Posterior vena cava (tissue), 2 donors: ENCODE data around the gene PAFAH1B1. TPM values are rescaled to one million over a fixed set of nuclear protein-coding genes. Genes with fewer than 3 reads are reported as not detected.
"Not testable (repeated sequence)": the region's sequence is repeated elsewhere in the genome, so short reads cannot be mapped to it uniquely, and the experiment has no call there.

ENCODE experiments used
- DNase-seq: peaks from one replicate; pipeline ENCODE4 v3.0.0-alpha.2; 2020; ENCODE audit warnings: low spot score
- intact Hi-C, 2 donors: fragments of 100-400 bp; cut with DNase I; formaldehyde crosslinking; loops; one replicate each; pipeline versions ENCODE4 v1.14.1 to v1.14.2; 2022 to 2023
- total RNA-seq, 2 donors: library from RNA; stranded (reverse); fragmentation: NEBNext Ultra II Directional; extraction: Animal tissue kit (Norgen Biotek cat#: 25700); gene quantifications; one replicate each; pipeline ENCODE4 v1.2.1, GENCODE V29; 2021
- donor health status: DM: yes; HTN: yes; CAD: no.
- donor health status: DM: yes; HTN: yes; CAD: no.

PAFAH1B1 gene
- total RNA-seq, 2 donors from 2014 or later = 129 to 138 TPM

DNA sequence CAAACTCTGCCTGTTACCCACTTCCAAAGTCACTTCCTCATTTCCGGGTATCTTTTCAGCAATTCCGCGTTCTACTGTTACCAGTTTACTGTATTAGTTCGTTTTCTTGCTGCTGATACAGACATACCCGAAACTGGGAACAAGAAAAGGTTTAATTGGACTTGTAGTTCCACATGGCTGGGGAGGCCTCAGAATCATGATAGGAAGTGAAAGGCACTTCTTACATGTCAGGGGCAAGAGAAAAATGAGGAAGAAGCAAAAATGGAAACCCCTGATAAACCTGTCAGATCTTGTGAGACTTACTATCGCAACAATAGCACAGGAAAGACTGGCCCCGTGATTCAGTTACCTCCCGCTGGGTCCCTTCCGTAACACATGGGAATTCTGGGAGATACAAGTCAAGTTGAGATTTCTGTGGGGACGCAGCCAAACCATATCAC is 30.9 kb downstream of the PAFAH1B1 start:
- DNase-seq = no peak
- intact Hi-C loops = no loop called here

DNA sequence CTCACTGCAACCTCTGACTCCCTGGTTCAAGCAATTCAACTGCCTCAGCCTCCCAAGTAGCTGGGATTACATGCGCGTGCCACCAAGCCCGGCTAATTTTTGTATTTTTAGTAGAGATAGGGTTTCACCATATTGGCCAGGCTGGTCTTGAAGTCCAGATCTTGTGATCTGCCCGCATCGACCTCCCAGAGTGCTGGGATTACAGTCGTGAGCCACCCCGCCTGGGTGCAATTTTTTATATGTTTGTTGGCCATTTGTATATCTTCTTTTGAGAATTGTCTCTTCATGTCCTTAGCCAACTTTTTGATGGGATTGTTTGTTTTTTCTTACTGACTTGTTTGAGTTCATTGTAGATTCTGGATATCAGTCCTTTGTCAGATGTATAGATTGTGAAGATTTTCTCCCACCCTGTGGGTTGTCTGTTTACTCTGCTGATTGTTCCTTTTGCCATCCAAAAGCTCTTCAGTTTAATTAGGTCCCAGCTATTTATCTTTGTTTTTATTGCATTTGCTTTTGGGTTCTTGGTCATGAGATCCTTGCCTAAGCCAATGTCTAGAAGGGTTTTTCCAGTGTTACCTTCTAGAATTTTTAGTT is 33.3 kb downstream of the PAFAH1B1 start:
- DNase-seq, intact Hi-C loops: not testable (repeated sequence)

DNA sequence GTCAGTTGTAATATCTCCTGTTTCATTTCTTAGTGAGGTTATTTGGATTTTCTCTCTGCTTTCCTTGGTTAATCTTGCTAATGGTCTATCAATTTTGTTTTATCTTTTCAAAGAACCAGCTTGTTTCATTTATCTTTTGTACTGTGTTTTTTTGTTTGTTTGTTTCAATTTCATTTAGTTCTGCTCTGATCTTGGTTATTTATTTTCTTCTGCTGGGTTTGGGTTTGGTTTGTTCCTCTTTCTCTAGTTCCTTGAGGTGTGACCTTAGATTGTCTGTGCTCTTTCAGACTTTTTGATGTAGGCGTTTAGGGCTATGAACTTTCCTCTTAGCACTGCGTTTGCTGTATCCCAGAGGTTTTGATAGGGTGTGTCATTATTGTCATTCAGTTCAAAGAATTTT is 35.5 kb downstream of the PAFAH1B1 start:
- DNase-seq, intact Hi-C loops: not testable (repeated sequence)

DNA sequence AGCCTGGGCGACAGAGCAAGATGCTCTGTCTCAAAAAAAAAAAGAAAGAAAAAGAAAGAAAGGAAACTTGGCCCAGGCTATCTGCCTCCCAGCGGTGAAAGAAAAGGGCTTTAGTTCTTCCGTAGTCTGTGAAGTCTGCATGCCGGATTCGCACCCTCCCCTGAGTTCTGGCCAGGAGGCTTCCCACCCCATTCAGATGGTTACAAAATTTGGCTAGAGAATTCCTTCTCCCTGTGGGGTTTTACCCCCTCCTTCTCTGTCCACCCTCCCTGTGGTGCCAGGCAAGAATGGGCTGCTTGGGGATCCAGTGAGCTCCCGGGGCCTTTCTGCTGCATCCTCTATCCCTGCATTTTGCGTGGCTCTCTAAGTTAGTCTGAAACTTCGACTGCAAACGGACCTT is 37.8 kb downstream of the PAFAH1B1 start:
- intact Hi-C loops = no loop called here
- DNase-seq = no peak

DNA sequence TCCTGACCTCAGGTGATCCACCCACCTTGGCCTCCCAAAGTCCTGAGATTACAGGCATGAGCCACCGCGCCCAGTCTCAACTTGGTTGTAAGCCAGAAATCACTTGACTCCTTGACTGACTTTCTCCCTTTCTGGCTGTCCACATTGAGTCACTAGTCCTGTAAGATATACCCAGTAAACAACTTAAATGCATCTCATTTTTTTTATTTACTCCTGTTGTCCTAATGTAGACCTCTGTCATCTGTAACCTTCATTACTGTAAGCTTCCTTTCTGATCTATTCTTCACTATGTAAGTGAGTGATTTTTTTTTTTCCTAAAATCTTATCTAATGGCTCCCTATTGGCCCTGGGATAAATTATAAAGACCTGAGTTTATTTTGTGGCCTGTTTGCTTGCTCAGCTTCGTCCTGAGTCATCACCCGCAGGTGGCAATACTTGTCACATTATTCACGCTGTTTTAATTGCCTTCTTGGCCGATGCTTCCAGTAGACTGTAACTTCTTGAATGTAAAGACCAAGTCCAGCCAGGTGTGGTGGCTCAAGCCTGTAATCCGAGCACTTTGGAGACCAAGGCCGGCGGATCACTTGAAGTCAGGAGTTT is 41.0 kb downstream of the PAFAH1B1 start:
- intact Hi-C loops = no loop called here
- DNase-seq = no peak

DNA sequence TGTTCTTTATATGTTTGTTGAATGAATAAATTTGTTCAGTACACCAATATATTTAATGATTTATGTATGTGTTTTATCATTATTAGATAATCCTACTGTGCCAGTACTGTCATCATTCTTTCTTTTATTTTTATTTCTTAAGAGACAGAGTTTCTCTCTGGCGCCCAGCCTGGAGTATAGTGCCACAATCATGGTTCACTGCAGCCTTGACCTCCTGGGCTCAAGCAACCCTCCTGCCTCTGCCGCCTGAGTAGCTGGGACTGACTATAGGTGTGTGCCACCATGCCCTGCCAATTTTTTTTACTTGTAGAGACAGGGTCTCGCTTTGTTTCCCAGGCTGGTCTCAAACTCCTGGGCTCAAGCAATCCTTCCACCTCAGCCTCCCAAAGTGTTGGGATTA is 41.8 kb downstream of the PAFAH1B1 start:
- DNase-seq = no peak
- intact Hi-C loops = no loop called here

DNA sequence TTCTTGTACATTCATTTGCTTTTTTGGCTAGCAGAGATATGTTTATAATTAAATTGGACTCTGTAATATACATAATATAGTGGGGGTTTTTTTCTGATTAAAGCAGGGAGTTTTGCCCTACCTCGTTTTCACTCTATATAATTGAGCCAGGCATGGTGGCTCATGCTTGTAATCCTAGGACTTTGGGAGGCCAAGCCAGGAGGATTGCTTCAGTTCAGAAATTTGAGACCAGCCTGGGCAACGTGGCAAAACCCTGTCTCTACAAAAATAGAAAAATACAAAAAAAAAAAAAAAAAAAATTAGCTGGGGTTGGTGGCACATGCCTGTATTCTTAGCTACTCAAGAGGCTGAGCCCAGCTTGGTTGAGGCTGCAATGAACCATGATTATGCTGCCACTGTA is 42.2 kb downstream of the PAFAH1B1 start:
- no peak for DNase-seq
- intact Hi-C loops = no loop called here

DNA sequence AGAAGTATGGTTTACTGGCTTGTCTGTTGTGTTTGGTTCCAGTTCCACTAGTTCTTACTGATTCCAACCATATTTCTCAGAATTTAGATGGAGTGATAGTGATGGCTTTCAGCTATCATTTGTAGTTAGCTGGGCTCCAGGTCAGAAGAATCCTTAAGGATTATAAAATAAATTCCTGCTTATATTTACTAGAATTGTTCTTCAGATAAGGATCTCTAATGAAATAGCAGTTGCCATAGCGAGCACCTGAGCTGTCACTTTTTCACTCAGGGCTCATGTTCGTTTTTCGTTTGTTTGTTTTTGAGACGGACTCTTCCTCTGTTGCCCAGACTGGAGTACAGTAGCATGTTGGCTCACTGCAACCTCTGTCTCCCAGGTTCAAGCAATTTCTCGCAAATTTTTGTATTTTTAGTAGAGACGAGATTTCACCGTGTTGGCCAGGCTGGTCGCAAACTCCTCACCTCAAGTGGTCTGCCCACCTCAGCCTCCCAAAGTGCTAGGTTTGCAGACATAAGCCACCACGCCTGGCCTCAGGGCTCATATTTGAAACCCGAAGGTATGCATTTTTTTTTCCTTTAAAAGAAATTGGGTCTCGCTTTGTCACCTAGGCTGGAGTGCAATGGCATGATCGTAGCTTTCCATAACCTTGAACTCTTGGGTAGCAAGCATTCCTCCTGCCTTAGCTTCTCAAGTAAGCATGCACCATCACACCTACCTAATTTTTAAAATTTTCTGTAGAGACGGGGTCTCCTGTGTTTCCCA is 42.9 kb downstream of the PAFAH1B1 start:
- no peak for DNase-seq
- intact Hi-C loops = no loop called here

DNA sequence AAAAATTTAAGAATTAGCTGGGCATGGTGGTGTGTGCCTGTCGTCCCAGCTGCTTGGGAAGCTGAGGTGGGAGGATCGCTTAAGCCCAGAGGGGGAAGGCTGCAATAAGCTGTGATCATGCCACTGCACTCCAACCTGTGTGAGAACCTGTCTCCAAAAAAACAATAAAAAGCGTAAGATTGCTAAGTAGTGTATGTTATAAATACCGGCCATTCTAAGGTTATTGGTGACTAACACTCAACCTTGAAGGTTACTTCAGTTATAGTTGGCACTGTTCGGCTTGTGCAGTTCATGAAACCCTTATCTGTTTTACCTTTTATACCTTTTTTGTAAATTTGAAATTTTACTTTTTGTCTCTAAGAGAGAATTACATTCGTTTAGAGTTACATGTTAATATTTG is 44.0 kb downstream of the PAFAH1B1 start:
- no peak for DNase-seq
- intact Hi-C loops = no loop called here

DNA sequence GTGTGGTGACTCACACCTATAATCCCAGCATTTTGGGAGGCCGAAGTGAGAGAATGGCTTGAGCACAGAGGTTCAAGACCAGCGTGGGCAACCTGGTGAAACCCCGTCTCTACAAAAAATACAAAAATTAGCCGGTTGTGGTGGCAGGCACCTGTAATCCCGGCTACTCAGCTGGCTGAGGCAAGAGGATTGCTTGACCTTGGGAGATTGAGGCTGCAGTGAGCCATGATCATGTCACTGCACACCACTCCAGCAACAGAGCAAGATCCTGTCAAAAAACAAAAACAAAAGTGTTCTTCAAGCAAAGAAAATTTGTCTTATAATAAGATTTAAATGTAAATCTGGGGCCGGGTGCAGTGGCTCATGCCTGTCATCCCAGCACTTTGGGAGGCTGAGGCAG is 51.5 kb downstream of the PAFAH1B1 start:
- intact Hi-C loops = no loop called here
- DNase-seq = no peak

DNA sequence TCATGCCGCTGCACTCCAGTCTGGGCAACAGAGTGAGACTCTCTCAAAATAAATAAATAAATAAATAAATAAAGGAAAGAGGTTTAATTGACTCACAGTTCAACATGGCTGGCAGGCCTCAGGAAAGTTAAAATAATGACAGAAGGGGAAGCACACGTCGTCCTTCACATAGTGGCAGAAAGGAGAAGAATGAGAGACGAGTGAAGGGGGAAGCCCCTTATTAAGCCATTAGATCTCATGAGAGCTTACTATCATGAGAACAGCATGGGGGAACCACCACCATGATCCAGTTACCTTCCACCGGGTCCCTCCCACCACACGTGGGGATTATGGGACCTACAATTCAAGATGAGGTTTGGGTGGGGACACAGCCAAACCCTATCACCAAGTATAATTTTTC is 54.5 kb downstream of the PAFAH1B1 start:
- DNase-seq = no peak
- intact Hi-C loops = no loop called here

DNA sequence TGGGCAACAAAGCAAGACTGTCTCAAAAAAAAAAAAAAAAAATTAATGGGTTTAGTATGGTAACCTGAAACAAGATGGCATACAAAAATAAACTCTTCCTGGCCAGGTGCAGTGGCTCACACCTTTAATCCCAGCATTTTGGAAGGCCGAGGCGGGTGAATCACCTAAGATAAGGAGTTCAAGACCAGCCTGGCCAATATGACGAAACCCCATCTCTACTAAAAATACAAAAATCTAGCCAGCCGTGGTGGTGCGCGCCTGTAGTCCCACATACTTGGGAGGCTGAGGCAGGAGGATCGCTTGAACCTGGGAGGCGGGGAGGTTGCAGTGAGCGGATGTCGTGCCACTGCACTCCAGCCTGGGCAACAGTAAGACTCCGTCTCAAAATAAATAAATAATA is 55.7 kb downstream of the PAFAH1B1 start:
- intact Hi-C loops = no loop called here
- no peak for DNase-seq

DNA sequence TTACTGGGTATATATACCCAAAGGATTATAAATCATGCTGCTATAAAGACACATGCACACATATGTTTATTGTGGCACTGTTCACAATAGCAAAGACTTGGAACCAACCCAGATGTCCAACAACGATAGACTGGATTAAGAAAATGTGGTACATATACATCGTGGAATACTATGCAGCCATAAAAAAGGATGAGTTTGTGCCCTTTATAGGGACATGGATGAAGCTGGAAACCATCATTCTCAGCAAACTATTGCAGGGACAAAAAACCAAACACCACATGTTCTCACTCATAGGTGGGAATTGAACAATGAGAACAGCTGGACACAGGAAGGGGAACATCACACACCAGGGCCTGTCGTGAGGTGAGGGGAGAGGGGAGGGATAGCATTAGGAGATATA is 59.5 kb downstream of the PAFAH1B1 start:
- DNase-seq, intact Hi-C loops: not testable (repeated sequence)

DNA sequence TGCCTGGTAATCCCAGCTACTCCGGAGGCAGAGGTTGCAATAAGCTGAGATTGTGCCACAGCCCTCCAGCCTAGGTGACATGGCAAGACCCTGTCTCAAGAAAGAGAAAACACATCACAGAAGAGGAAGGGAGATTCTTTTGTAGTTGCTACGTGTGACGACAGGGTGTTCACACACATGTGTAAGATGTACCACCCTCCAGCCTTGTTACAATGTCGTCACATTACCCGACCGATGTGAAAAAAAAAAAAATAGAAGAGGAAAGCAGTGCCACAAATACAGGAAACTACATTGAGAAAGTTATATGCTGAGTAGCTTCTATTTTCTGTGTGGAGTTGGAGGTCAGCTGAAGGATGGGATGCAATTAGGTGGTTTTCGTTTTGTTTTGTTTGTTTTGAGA is 62.1 kb downstream of the PAFAH1B1 start:
- intact Hi-C loops = no loop called here
- no peak for DNase-seq

DNA sequence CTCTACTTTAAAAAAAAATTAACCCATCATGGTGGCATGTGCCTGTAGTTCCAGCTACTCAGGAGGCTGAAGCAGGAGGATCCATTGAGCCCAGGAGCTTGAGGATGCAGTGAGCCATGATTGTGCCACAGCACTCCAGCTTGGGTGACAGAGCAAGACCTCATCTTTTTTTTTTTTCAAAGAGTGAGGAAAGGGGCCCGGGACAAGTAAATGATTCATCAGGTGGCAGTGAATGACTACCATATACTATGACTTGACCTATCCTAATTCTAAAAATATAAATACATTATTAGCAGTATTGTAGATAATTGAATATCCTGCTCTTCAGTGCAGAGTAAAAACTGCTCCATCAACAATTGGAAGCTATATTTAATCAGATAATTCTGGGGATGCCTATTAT is 62.8 kb downstream of the PAFAH1B1 start:
- intact Hi-C loops = no loop called here
- DNase-seq = no peak

DNA sequence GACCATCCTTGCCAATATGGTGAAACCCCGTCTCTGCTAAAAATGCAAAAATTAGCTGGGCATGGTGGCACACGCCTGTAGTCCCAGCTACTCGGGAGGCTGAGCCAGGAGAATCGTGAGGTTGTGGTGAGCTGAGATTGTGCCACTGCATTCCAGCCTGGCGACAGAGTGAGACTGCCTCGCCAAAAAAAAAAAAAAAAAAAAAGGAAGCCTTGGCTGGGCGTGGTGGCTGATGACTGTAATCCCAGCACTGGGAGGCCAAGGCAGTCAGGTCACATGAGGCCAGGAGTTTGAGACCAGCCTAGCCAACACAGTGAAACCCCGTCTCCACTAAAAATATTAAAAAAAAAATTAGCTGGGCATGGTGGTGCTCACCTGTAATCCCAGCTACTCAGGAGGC is 65.9 kb downstream of the PAFAH1B1 start:
- intact Hi-C loops, DNase-seq: not testable (repeated sequence)

DNA sequence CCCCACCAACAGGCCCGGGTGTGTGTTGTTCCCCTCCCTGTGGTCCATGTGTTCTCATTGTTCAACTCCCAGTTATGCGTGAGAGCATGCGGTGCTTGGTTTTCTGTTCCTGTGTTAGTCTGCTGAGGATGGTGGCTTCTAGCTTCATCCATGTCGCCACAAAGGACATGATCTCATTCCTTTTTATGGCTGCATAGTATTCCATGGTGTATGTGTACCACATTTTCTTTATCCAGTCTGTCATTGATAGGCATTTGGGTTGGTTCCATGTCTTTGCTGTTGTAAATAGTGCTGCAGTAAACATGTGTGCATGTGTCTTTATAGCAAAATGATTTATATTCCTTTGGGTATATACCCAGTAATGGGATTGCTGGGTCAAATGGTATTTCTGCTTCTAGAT is 67.0 kb downstream of the PAFAH1B1 start:
- intact Hi-C loops, DNase-seq: not testable (repeated sequence)

DNA sequence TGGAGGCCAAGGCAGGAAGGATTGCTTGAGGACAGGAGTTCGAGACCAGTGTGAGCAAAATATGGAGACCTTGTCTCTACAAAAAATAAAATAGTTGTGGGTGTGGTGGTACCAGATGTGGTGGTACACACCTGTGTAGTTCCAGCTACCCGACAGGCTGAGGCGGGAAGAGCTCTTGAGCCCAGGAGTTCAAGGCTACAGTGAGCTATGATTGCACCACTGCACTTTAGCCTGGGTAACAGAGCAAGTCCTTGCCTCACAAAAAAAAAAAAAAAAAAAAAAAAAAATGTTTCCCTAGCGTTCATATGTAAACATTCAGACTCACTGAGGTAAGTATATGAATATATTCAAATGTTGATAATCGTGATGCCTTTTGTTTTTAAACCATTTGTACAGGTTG is 78.6 kb downstream of the PAFAH1B1 start:
- intact Hi-C loops = no loop called here
- no peak for DNase-seq

DNA sequence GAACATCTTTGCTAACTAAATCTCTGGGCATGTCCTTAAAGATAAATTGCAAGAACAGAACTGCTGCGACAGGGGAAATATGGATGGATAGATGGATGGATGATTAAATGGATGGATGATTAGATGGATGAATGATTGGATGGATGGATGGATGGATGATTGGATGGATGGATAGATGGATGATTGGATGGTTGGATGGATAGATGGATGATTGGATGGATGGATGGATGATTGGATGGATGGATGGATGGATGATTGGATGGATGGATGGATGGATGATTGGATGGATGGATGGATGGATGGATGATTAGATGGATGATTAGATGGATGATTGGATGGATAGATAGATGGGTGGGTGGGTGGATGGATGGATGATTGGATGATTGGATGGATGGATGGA is 85.8 kb downstream of the PAFAH1B1 start:
- intact Hi-C loops, DNase-seq: not testable (repeated sequence)

DNA sequence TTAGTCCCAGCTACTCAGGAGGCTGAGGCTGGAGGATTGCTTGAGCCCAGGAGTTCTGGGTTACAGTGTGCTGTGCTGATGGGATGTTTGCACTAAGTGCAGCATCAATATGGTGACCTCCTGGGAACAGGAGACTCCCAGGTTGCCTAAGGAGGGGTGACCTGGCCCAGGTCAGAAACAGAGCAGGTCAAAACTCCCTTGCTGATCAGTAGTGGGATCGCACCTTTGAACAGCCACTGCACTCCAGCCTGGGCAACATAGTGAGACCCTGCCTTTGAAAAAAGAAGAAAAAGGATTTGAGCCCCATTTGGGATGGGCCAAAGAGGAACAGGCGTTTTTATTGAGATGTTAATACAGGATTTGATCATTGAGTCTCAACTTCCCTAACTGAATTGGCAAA is 87.5 kb downstream of the PAFAH1B1 start:
- intact Hi-C loops = no loop called here
- no peak for DNase-seq

DNA sequence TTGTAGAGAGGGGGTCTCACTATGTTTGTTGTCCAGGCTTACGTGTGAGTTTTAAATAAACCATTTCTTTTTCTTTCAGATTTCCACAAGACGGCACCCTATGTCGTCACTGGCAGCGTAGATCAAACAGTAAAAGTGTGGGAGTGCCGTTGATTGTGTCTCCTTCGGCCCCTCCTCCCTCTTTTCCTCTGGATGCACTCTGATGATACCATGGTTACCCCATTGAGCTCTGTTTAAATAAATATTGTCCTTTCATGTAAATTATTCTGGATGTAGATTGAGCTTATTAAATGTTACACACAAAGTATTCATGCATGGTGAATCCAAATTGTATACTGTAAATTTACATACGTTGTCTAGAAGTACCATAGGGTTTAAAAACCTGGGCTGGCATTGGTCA is 88.2 kb downstream of the PAFAH1B1 start:
- DNase-seq = no peak
- intact Hi-C loops = no loop called here
